SK-N-SH treated with all-trans-retinoic acid at 6 μM for 48 hours (cell line): ENCODE results near the gene CMC2.

Experiments
- ARNTL ChIP-seq: fragments of 450-650 bp; formaldehyde crosslinking; IDR thresholded peaks from 2 replicates; pipeline ENCODE4 v1.5.0; 2020; ENCODE audit warnings: low read depth, mild to moderate bottlenecking, moderate library complexity, borderline replicate concordance
- CREB5 ChIP-seq: fragments of 250-450 bp; sonication (Bioruptor Pico); IDR thresholded peaks from 2 replicates; pipeline ENCODE4 v1.5.1; 2020; ENCODE audit warnings: low read depth, mild to moderate bottlenecking, moderate library complexity
- ESRRG ChIP-seq: fragments of 250-450 bp; sonication (Bioruptor Pico); IDR thresholded peaks from 2 replicates; pipeline ENCODE4 v1.6.1; 2021; ENCODE audit warnings: mild to moderate bottlenecking
- GLIS3 ChIP-seq: fragments of 250-450 bp; sonication (Bioruptor Pico); IDR thresholded peaks from 2 replicates; pipeline ENCODE4 v1.5.0; 2020; ENCODE audit warnings: mild to moderate bottlenecking, moderate library complexity
- OSR1 ChIP-seq: fragments of 250-450 bp; sonication (Bioruptor Pico); IDR thresholded peaks from 2 replicates; pipeline ENCODE4 v1.8.0; 2022; ENCODE audit warnings: moderate library complexity, mild to moderate bottlenecking, inconsistent platforms
- PATZ1 ChIP-seq: fragments of 250-450 bp; sonication (Bioruptor Pico); IDR thresholded peaks from 2 replicates; pipeline ENCODE4 v1.8.0; 2020; ENCODE audit warnings: mild to moderate bottlenecking, moderate library complexity, borderline replicate concordance
- PPARA ChIP-seq: fragments of 250-450 bp; sonication (Bioruptor Pico); IDR thresholded peaks from 2 replicates; pipeline ENCODE4 v1.5.0; 2020; ENCODE audit warnings: mild to moderate bottlenecking, borderline replicate concordance
- RARB ChIP-seq: fragments of 250-450 bp; sonication (Bioruptor Pico); IDR thresholded peaks from 2 replicates; pipeline ENCODE4 v1.8.0; 2021; ENCODE audit warnings: mild to moderate bottlenecking, moderate library complexity
- SNAI2 ChIP-seq: fragments of 250-450 bp; sonication (Bioruptor Pico); IDR thresholded peaks from 2 replicates; pipeline ENCODE4 v1.5.0; 2020; ENCODE audit warnings: mild to moderate bottlenecking, moderate library complexity
- TCF4 ChIP-seq: fragments of 250-450 bp; sonication (Bioruptor Pico); IDR thresholded peaks from 2 replicates; pipeline ENCODE4 v1.8.0; 2021; ENCODE audit warnings: mild to moderate bottlenecking, moderate library complexity, borderline replicate concordance
- TSHZ2 ChIP-seq: fragments of 250-450 bp; sonication (Bioruptor Pico); IDR thresholded peaks from 2 replicates; pipeline ENCODE4 v1.5.0; 2020; ENCODE audit warnings: mild to moderate bottlenecking, moderate library complexity
- ZFP3 ChIP-seq: fragments of 250-450 bp; sonication (Bioruptor Pico); IDR thresholded peaks from 2 replicates; pipeline ENCODE4 v1.5.0; 2020; ENCODE audit warnings: mild to moderate bottlenecking, moderate library complexity
- ZFP30 ChIP-seq: fragments of 450-650 bp; formaldehyde crosslinking; IDR thresholded peaks from 2 replicates; pipeline ENCODE4 v1.5.0; 2022; ENCODE audit warnings: mild to moderate bottlenecking, moderate library complexity

GRCh38 chr16:81040131-81040530, 33.4 kb upstream of the CMC2 start:
- TF ChIP-seq PPARA (CRISPR knock-in tag) (no peak), PATZ1 (CRISPR knock-in tag) (no peak), RARB (CRISPR knock-in tag) (no peak), TSHZ2 (no peak), ZFP3 (CRISPR knock-in tag) (no peak), GLIS3 (CRISPR knock-in tag) (no peak), ZFP30 (CRISPR knock-in tag) (no peak), OSR1 (CRISPR knock-in tag) (no peak), SNAI2 (CRISPR knock-in tag) (no peak), CREB5 (CRISPR knock-in tag) (no peak), ESRRG (no peak), ARNTL (no peak), TCF4 (CRISPR knock-in tag) (no peak)
